Renal cortex interstitium (tissue), 11 donors: ENCODE measurements around the gene SCMH1. TPM values are rescaled to one million over a fixed set of nuclear protein-coding genes. Genes with fewer than 3 reads are reported as not detected.
"Not testable (repeated sequence)": the region's sequence is repeated elsewhere in the genome, so short reads cannot be mapped to it uniquely, and the experiment has no call there.

Experiments used
- DNase-seq, 11 donors: peaks; one replicate each; pipeline ENCODE4 v3.0.0-alpha.2; 2013; ENCODE audit warnings: low read depth in 9 of 11, low spot score in 4 of 11; ENCODE audit errors: extremely low read depth in 1 of 11
- polyA plus RNA-seq, 3 donors: library from polyadenylated mRNA; unstranded; fragments of 120-200 nt; gene quantifications; one replicate each; pipeline ENCODE4 v1.2.1, GENCODE V29; 2013; ENCODE audit not compliant: insufficient read length in 3 of 3

The SCMH1 gene
- polyA plus RNA-seq, 3 donors: 34.2 to 45.3 (median 42.4) TPM

- DNase-seq: no peak
Measured at GRCh38 chr1:41118645-41119044, 123.5 kb downstream of the SCMH1 start.

DNA sequence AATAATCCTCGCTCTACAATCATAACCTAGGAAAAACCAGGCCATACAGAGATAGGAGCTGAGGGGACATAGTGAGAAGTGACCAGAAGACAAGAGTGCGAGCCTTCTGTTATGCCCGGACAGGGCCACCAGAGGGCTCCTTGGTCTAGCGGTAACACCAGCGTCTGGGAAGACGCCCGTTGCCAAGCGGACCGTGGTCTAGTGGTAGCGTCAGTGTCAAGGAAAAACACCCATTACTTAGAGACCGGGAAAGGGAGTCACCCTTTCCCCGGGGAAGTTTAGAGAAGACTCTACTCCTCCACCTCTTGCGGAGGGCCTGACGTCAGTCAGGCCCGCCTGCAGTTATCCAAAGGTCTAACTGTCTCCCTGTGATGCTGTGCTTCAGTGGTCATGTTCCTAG is 124.9 kb downstream of the SCMH1 start:
- not testable (repeated sequence) for DNase-seq

DNA sequence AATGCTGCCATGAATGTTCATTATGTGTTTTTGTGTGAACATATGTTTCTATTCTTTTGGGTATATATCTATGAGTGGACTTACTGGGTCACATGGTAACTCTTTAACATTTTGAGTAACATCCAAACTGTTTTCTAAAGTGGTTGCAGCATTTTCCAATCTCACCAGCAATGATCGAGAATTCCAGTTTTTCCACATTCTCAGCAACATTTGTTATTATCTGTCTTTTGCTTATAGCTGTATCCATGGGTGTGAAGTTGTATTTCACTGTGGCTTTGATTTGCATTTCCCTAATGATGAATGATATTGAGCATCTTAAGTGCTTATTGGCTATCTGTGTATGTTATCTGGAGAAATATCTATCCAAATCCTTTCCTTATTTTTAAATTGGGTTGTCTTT is 131.4 kb downstream of the SCMH1 start:
- DNase-seq: no peak

DNA sequence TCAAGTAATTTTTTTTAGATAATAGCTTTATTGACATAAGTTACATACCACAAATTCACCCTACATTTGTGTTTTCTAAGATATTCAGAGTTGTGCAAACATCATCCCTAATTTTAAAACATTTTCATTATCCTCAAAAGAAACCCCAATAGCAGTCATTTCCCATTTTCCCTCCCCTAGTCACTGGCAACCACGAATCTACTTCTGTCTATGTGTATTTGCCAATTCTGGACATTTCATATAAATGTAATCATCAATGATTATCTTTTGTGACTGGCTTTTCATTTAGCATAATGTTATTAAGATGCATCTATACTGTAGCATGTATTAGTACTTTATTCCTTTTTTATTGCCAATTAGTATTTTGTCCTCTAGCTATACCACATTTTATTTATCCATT is 131.8 kb downstream of the SCMH1 start:
- DNase-seq: no peak

DNA sequence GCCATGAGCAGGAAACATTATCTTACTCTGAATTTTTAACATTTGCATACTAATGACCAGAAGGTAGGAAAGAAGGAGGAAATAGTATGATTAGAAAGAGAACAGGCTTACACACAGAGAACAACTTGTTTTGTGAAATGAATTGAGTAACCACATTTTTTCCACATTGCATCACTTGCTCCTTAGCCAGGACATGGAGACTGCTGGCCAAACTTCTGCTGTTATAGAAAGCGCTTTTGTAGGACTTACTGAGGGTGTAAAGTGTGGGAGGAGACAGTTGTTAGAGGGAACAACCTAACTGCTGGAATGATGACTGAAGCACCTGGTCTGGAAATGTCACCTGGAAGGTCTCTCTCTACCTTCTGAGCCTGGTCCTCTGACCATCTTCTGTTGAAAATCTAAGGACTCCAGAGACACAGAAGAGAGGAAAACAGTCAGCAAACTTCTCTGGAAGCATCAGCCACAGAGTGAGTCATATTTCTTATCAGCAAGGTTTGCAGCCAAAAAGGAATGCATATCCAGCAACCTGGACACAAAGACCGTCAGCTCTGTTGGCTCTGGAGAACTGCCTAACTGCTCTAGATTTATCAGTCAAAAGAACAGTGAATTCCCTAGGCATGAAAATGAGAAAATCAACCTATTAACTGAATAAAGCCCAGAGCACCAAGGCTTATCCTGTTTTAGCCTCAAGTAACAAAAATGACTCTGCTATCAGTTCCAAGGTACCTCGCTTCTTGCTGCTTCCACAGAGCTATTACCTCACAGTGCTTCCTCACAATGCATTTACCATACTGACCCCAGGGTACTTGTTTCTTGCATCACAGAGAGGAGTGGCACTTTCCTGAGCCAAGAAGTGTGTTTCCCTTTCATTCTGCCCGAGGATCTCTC is 132.6 kb downstream of the SCMH1 start:
- DNase-seq: peak in 4 of 11 donors; percentile 11 to 33 (median 17)

GRCh38 chr1:41108696-41109275 is 133.3 kb downstream of the SCMH1 start:
- DNase-seq: no peak

DNA sequence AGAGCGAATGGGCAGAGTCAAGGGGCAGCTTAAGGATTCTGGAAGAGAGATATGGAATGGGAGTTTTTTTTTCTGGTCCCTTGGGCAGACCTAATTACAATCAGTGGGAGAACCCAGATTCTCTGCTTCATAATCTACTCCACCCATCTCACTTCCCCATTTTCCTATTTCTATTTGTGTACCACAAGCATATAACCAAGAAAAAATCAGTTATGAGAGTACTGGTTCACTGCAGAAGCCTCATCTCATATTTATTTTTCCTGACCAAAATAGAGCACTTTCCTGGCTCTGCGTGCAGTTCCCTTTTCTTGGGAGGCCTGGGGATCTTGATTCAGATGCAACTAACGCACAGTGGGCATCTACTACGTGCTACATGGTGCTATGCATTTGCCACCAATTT is 138.3 kb downstream of the SCMH1 start:
- DNase-seq: no peak

- DNase-seq: no peak
Measured at GRCh38 chr1:41102653-41103052, 139.5 kb downstream of the SCMH1 start.

DNA sequence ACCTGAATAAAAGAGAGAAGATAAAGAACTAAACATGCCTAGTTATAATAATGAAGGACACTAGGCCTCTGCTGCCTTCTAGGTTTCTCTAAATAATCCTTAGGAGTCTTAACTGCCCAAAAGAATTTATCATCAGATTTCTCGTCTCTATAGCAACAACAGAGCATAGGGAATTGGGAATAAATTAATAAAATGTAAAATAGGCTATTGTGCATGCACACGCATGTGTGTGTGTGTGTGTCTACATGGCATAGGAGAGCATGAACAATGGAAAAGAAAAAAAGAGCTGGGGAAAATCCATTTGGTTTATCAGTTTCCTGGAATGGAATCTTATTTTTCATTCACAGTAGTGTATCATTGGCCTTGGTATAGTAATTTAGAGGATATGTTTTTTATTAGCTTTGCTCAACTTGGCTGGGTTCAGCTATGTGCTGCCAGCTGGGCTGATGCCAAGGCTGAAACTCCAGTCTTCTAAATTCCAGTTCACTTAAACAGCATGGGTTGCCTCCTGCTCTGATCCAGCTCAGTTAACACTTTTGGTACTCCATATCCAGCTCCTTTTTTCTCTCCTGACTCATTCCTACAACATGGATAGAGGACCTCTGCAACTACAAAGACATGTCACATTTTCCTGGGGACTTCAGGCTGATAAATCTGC is 140.0 kb downstream of the SCMH1 start:
- DNase-seq: peak in 8 of 11 donors; percentile 23 to 64 (median 44)

- no peak for DNase-seq
Measured at GRCh38 chr1:41101076-41101475, 141.0 kb downstream of the SCMH1 start.

- DNase-seq: no peak
Measured at GRCh38 chr1:41100170-41100569, 141.9 kb downstream of the SCMH1 start.

DNA sequence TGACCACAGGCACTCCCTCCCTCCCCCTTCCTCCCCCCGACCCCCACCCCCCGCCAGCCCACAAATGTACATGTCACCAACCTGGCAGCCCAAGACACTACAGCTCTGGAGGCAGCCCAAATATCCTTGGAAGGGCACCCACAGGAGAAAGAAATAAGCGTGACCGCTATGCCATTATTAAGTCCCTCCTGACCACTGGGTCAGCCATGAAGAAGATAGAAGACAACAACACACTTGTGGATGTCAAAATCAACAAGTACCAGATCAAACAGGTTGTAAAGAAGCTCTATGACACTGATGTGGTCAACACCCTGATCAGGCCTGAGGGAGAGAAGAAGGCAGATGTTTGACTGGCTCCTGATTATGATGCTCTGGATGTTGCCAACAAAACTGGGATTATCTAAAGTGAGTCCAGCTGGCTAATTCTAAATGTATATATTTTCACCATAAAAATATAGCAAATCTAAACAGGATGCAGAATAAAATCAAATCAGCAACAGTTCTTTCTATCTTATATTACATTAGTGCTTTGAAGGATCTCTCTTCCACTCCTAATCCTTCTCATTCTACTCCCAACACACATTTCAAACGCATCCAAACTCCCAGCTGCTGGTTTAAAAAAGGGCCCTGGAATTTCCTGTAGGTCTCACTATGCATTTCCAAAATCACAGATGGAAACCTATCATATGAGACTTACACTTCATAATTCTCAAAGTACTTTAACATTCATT is 143.2 kb downstream of the SCMH1 start:
- no peak for DNase-seq

GRCh38 chr1:41097105-41097504 is 145.0 kb downstream of the SCMH1 start:
- DNase-seq: no peak

DNA sequence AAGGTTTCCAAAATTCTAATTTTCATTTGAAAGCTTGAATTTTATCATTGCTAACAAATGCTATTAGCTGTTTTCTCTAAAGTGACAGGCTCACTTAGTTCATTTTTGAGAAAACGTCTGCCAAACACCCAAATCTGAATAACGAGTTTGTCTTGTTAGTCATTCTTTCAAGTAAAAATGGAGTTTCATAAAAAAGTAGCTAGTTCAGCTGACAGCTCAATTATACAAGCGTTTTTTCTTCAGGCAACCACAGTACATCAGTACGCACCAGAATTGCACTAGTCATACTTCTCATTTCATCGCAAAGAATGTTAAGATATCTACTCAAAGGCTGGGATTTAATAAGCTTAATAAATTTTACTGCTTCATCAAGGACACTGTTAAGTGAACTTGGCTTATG is 148.3 kb downstream of the SCMH1 start:
- no peak for DNase-seq

GRCh38 chr1:41086921-41087320 is 155.2 kb downstream of the SCMH1 start:
- DNase-seq: no peak

- no peak for DNase-seq
Measured at GRCh38 chr1:41078616-41079015, 163.5 kb downstream of the SCMH1 start.

DNA sequence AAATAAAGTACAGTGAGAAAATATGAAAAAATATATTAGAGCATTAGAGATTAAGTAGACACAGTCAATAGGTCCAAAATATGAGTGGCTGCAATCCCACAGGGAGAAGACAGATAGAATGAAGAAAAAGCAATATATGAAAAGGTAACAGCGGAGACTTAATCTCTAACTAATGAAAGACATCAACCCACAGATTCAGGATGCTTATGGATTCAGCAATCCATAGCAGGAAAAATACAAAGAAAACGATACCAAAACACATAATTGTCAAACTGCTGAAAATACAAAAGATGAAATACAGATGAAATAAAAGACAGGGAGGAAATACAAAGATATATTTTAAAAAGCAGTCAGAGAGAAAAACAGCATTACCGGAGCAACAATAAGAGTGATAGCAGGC is 163.9 kb downstream of the SCMH1 start:
- no peak for DNase-seq

DNA sequence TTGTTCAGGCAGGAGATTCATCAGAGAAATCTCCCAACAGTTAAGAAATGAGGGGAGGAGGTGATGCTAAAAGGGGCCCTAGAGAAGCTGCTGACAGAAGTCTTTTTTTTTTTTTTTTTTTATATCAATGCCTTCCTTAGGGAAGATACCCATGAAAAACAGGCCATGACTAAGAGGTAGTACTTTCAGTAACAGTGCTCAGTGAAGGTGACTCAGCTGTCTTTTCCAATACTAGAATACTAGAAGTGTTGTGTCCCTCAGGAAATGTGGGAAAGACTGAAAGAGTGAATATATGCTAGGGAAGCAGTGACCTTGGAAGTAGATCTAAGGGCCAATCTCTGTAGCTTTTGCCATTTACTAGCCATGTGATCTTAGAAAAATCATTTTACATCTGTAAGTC is 168.1 kb downstream of the SCMH1 start:
- no peak for DNase-seq

DNA sequence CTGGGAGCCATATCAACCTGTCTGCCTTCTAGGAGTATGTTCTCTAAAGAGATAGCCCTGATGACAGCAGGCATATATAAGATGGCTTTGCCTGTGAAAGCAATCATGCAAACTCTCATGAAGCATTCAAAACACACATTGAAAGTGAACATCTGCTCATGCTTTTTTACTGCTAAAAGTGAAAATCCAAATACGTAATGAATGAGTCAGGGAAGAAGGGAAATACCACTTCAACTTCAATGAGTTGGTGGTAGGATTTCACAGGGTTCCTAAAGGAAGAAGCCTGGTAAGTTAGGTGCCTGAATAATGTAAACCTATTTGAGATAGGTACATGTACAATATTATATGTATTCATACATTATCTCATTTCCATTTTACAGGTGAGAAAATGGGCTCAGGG is 170.1 kb downstream of the SCMH1 start:
- no peak for DNase-seq

- no peak for DNase-seq
Measured at GRCh38 chr1:41056907-41057306, 185.2 kb downstream of the SCMH1 start.
